Measurements from ENCODE around the gene MPV17. TPM values are rescaled to one million over a fixed set of nuclear protein-coding genes. Genes with fewer than 3 reads are reported as not detected.

The MPV17 gene
- total RNA-seq, 1 experiment from 2014 or later: 51.5 TPM

DNA sequence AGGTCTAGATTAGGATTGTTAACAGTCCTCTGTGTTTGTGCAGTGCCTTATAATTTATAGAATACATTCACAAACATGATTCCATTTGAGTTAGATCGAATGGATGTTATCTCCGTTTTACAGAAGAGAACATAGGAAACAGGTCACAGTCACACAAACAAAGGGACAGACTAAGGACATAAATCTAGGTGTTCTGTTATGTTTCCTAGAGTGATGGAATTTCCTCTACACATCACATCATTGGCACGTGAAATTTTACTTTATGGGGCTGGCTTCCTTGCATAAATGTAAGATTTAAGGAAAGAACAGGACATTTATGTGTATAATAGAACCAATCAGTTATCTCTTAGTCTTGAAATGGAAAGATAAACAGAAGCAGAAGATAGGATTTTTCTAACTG is 34.3 kb downstream of the MPV17 start:
- CTCF ChIA-PET: interaction anchor here (1.0 to 1.5 kb wide), 3 partner anchors 9 to 38 kb away, joined by 5 to 9 read pairs (median 7); no protein-coding TSS in a partner anchor
- ATAC-seq (no peak), DNase-seq (ENCODE audit: low spot score) (no peak)
- Mint-ChIP-seq H3K9me3 (no peaks in the 10 kb centered on the region), H3K4me3 (no peak overlapping the region), H3K36me3 (no peaks in the 10 kb centered on the region), H3K4me1 (peaks cover 38% of the 10 kb centered on the region), H3K27ac (no peak overlapping the region), H3K27me3 (ENCODE audit: low read depth) (no peaks in the 10 kb centered on the region)
- POLR2A ChIA-PET: no interaction called here
- no peak for TF ChIP-seq AR (CRISPR knock-in tag; IDR thresholded peaks at IDR 0.05)
- TF ChIP-seq TEAD1 (CRISPR knock-in tag; IDR thresholded peaks at IDR 0.05): no peak
- TF ChIP-seq GABPB1 (CRISPR knock-in tag; IDR thresholded peaks at IDR 0.05): no peak
- no peak for TF ChIP-seq RELA (CRISPR knock-in tag; IDR thresholded peaks at IDR 0.05; ENCODE audit: borderline replicate concordance)
- no peak for TF ChIP-seq CBFB (CRISPR knock-in tag; IDR thresholded peaks at IDR 0.05; ENCODE audit: low read depth)
- TF ChIP-seq, protein P1, sequence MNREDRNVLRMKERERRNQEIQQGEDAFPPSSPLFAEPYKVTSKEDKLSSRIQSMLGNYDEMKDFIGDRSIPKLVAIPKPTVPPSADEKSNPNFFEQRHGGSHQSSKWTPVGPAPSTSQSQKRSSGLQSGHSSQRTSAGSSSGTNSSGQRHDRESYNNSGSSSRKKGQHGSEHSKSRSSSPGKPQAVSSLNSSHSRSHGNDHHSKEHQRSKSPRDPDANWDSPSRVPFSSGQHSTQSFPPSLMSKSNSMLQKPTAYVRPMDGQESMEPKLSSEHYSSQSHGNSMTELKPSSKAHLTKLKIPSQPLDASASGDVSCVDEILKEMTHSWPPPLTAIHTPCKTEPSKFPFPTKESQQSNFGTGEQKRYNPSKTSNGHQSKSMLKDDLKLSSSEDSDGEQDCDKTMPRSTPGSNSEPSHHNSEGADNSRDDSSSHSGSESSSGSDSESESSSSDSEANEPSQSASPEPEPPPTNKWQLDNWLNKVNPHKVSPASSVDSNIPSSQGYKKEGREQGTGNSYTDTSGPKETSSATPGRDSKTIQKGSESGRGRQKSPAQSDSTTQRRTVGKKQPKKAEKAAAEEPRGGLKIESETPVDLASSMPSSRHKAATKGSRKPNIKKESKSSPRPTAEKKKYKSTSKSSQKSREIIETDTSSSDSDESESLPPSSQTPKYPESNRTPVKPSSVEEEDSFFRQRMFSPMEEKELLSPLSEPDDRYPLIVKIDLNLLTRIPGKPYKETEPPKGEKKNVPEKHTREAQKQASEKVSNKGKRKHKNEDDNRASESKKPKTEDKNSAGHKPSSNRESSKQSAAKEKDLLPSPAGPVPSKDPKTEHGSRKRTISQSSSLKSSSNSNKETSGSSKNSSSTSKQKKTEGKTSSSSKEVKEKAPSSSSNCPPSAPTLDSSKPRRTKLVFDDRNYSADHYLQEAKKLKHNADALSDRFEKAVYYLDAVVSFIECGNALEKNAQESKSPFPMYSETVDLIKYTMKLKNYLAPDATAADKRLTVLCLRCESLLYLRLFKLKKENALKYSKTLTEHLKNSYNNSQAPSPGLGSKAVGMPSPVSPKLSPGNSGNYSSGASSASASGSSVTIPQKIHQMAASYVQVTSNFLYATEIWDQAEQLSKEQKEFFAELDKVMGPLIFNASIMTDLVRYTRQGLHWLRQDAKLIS (CRISPR knock-in tag; IDR thresholded peaks at IDR 0.05; ENCODE audit: borderline replicate concordance): no peak
- TF ChIP-seq KAT7 (CRISPR knock-in tag; IDR thresholded peaks at IDR 0.05; ENCODE audit: borderline replicate concordance): no peak
- no peak for TF ChIP-seq PRRX2 (CRISPR knock-in tag; IDR thresholded peaks at IDR 0.05)
- TF ChIP-seq, protein P2, sequence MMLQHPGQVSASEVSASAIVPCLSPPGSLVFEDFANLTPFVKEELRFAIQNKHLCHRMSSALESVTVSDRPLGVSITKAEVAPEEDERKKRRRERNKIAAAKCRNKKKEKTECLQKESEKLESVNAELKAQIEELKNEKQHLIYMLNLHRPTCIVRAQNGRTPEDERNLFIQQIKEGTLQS (CRISPR knock-in tag; conservative IDR thresholded peaks at IDR 0.05): no peak
- TF ChIP-seq, protein P3, sequence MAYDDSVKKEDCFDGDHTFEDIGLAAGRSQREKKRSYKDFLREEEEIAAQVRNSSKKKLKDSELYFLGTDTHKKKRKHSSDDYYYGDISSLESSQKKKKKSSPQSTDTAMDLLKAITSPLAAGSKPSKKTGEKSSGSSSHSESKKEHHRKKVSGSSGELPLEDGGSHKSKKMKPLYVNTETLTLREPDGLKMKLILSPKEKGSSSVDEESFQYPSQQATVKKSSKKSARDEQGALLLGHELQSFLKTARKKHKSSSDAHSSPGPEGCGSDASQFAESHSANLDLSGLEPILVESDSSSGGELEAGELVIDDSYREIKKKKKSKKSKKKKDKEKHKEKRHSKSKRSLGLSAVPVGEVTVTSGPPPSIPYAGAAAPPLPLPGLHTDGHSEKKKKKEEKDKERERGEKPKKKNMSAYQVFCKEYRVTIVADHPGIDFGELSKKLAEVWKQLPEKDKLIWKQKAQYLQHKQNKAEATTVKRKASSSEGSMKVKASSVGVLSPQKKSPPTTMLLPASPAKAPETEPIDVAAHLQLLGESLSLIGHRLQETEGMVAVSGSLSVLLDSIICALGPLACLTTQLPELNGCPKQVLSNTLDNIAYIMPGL (CRISPR knock-in tag; IDR thresholded peaks at IDR 0.05): no peak
- no peak for TF ChIP-seq ESRRA (CRISPR knock-in tag; IDR thresholded peaks at IDR 0.05; ENCODE audit: borderline replicate concordance)
- no peak for TF ChIP-seq MYBL2 (CRISPR knock-in tag; IDR thresholded peaks at IDR 0.05)
- no peak for TF ChIP-seq HMGA2 (CRISPR knock-in tag; IDR thresholded peaks at IDR 0.05)
- no peak for TF ChIP-seq ZNF138 (CRISPR knock-in tag; conservative IDR thresholded peaks at IDR 0.05)
- TF ChIP-seq NR2C2 (CRISPR knock-in tag; IDR thresholded peaks at IDR 0.05): no peak
- no peak for TF ChIP-seq ZNF416 (CRISPR knock-in tag; IDR thresholded peaks at IDR 0.05)

- ChIA-PET POLR2A (no interaction called here), CTCF (interaction anchor here (1.2 to 7.6 kb wide), 2 partner anchors 16 to 343 kb away, joined by 3 to 129 read pairs; no protein-coding TSS in a partner anchor)
- TF ChIP-seq ZNF423 (CRISPR knock-in tag; IDR thresholded peaks at IDR 0.05): no peak
- TF ChIP-seq GRHL2 (CRISPR knock-in tag; IDR thresholded peaks at IDR 0.05; ENCODE audit: insufficient replicate concordance, severe bottlenecking): no peak
- TF ChIP-seq SOX15 (CRISPR knock-in tag; IDR thresholded peaks at IDR 0.05): no peak
- no peak for TF ChIP-seq TEAD4 (CRISPR knock-in tag; IDR thresholded peaks at IDR 0.05)
- no peak for TF ChIP-seq ZBTB21 (CRISPR knock-in tag; IDR thresholded peaks at IDR 0.05; ENCODE audit: borderline replicate concordance)
- TF ChIP-seq RELA (CRISPR knock-in tag; IDR thresholded peaks at IDR 0.05; ENCODE audit: borderline replicate concordance): no peak
- no peak for TF ChIP-seq ZNF219 (CRISPR knock-in tag; IDR thresholded peaks at IDR 0.05; ENCODE audit: borderline replicate concordance)
- H3K27ac Mint-ChIP-seq: no peak overlapping the region
- H3K27me3 Mint-ChIP-seq (ENCODE audit: low read depth): no peaks in the 10 kb centered on the region; the same call in 1 of the 2 replicates
- no peak overlapping the region for H3K4me3 Mint-ChIP-seq
- peaks cover 50% of the 10 kb centered on the region for H3K4me1 Mint-ChIP-seq
- DNase-seq (ENCODE audit: low spot score) (no peak), ATAC-seq (no peak)
- no peaks in the 10 kb centered on the region for H3K9me3 Mint-ChIP-seq
- no peaks in the 10 kb centered on the region for H3K36me3 Mint-ChIP-seq
Observed at GRCh38 chr2:27285481-27285880, 37.4 kb downstream of the MPV17 start.
